ENCODE data around the gene KAZN.

DNA sequence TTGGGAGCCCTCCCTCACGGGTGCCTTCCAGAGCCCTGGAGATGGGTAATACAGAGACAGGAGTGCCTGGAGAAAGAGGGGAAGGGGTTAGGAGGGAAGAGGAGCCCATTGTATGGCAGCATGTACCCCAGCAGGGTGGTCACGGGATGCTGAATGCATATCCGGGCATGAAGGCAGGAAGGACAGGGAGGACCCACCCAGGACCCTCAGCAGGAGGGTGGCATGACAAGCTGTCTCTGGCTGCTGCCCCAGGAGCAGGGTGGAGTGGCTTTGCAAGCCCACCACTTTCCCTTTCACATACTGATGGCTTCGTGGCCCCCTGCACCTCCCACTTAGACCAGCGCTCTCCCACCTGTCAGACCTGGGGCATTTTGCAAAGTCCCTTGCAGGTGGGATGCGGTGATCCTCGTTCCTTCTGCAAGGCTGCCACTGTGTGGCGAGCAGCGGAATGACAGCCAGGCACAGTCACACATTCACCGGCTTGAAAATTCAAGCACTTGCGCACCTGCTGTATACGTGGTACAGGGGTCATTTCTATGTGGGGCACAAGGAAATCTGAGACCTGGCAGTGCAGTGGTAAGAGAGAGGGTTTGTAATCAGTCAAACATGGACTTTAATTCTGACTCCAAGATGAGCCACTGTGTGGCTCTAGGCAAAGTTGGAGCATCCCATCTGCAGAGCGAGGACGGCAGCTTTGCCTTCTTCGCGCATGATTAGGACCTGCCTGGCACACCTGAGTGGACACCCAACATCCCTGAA lies 501.8 kb downstream of the KAZN start:
- no peak for TF ChIP-seq POLR2A (IDR thresholded peaks at IDR 0.05; ENCODE audit: low read length)
- TF ChIP-seq RAD21 (conservative IDR thresholded peaks at IDR 0.05 in 1 of 2, IDR thresholded peaks at IDR 0.05 in 1 of 2): peak; percentile 81 to 82
- no peak for TF ChIP-seq ZFP36 (IDR thresholded peaks at IDR 0.05; ENCODE audit: borderline replicate concordance, partially characterized antibody)
- TF ChIP-seq ESRRA (IDR thresholded peaks at IDR 0.05; ENCODE audit: borderline replicate concordance, low read length): no peak
- TF ChIP-seq, protein P1, sequence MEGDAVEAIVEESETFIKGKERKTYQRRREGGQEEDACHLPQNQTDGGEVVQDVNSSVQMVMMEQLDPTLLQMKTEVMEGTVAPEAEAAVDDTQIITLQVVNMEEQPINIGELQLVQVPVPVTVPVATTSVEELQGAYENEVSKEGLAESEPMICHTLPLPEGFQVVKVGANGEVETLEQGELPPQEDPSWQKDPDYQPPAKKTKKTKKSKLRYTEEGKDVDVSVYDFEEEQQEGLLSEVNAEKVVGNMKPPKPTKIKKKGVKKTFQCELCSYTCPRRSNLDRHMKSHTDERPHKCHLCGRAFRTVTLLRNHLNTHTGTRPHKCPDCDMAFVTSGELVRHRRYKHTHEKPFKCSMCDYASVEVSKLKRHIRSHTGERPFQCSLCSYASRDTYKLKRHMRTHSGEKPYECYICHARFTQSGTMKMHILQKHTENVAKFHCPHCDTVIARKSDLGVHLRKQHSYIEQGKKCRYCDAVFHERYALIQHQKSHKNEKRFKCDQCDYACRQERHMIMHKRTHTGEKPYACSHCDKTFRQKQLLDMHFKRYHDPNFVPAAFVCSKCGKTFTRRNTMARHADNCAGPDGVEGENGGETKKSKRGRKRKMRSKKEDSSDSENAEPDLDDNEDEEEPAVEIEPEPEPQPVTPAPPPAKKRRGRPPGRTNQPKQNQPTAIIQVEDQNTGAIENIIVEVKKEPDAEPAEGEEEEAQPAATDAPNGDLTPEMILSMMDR (IDR thresholded peaks at IDR 0.05): peak; percentile 68

All from A549 (cell line).